Retinal pigment epithelial cell (primary cell): ENCODE results near the gene GUCD1.

Source experiments
- DNase-seq: peaks from one replicate; pipeline ENCODE4 v3.0.0-alpha.2; 2010; ENCODE audit warnings: low read depth
- H3K4me3 ChIP-seq: 2 replicates; pipeline ENCODE4 v1.5.1; 2011; ENCODE audit warnings: mild to moderate bottlenecking, low read length, control low read depth, moderate library complexity
- CTCF ChIP-seq: conservative IDR thresholded peaks from 2 replicates; pipeline ENCODE4 v1.5.1; 2011; ENCODE audit warnings: low read depth, low read length, control low read depth, inconsistent platforms

Gene GUCD1

GRCh38 chr22:24591286-24591830, 36.4 kb upstream of the GUCD1 start:
- no peak overlapping the region for H3K4me3 ChIP-seq
- no peak for TF ChIP-seq CTCF
- no peak for DNase-seq

GRCh38 chr22:24590596-24591173, 35.7 kb upstream of the GUCD1 start:
- no peak overlapping the region for H3K4me3 ChIP-seq
- no peak for TF ChIP-seq CTCF
- no peak for DNase-seq

GRCh38 chr22:24589518-24590030, 34.6 kb upstream of the GUCD1 start:
- DNase-seq = no peak
- H3K4me3 ChIP-seq = no peak overlapping the region
- TF ChIP-seq CTCF = no peak

- no peak for DNase-seq
- no peak for TF ChIP-seq CTCF
Measured at GRCh38 chr22:24588757-24589481, 34.0 kb upstream of the GUCD1 start.

GRCh38 chr22:24588381-24588756, 33.4 kb upstream of the GUCD1 start:
- peak; percentile 56 for DNase-seq
- TF ChIP-seq CTCF = no peak
- H3K4me3 ChIP-seq = no peak overlapping the region

More at GRCh38 chr22:24588757-24589481, 34.0 kb upstream of the GUCD1 start:
- no peak overlapping the region for H3K4me3 ChIP-seq

- H3K4me3 ChIP-seq = no peak overlapping the region
- DNase-seq = no peak
- no peak for TF ChIP-seq CTCF
Measured at GRCh38 chr22:24587948-24588347, 33.0 kb upstream of the GUCD1 start.

GRCh38 chr22:24587251-24587650, 32.3 kb upstream of the GUCD1 start:
- no peak overlapping the region for H3K4me3 ChIP-seq
- TF ChIP-seq CTCF = no peak
- DNase-seq = no peak
